ENCODE measurements around the gene TMEM69. TPM values are rescaled to one million over a fixed set of nuclear protein-coding genes. Genes with fewer than 3 reads are reported as not detected.

TMEM69 gene
- total and polyA plus RNA-seq, 2 of the 8 experiments (the other 6 are each of a cell fraction or from before 2014, with no cell fraction given): 39.0 to 123 TPM

DNA sequence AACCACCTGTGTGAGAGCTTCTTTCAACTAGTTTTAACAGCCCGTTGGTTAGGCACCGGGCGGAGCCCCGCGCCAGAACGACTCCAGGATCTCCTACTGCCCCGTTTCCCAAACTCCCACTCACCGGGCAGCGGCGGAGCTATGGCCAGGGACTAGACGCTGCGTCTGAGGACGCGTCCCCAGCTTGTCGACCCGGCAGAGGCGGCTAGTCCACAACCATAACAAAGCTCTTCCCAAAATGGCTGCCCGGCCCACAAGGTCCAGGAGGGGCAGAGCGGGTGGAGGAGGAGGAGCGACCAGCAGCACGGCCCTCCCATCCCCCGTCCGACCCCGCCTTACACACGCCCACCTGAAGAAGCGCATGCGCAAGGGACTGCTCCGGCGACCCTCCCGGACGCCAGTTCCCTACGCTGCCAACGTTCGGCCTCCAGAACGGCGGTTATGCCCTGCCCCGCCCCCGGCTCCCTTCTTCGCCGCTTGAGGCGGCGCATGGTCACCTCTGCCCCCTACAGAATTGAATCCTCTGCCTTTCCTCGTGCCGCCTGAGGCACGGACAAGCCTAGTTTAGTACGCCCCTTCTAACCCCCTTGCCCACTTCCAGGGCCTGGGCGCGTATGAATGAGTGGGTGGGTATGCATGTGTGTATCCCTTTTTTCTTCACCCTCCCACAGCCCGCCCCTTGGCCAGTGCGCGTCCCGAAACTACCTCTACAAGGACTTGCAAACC, 1.5 kb upstream of the TMEM69 start, which contains the start of gene GPBP1L1:
TSS of gene GPBP1L1 (minus strand) at position 246 of the 726 bp plus-strand sequence. CDS start 27,446 bp downstream, outside the sequence.
- ChIA-PET CTCF (ENCODE audit: partially characterized antibody) (interaction anchor here (1.0 kb wide), 1 partner anchor 10 kb away, joined by 3 read pairs; no protein-coding TSS in a partner anchor), POLR2A (ENCODE audit: partially characterized antibody) (interaction anchor here (0.6 to 2.6 kb wide), 35 partner anchors 8 to 559 kb away, joined by 3 to 20 read pairs (median 4); partner anchors contain the start of genes CCDC163, CCDC17, MMACHC and NASP)
- Histone ChIP-seq H3K4me3 (ENCODE audit: extremely low read depth in 1 of 4, insufficient read depth in 2 of 4, low read depth in 3 of 4, low read length in 4 of 4) (peak within 1 kb of the TSS; percentile 96 to 99 (median 98)), H3K36me3 (ENCODE audit: control insufficient read depth in 2 of 4, insufficient read depth in 4 of 4, low read length in 3 of 4) (peaks cover 0 to 9% (median 0%) of the 10 kb centered on the region in 4 experiments; a peak in 2 of 8 replicates), H3K79me2 (ENCODE audit: control insufficient read depth in 1 of 2, insufficient read depth in 2 of 2, low read length in 2 of 2) (peaks cover 18 to 84% of the 10 kb centered on the region in 2 experiments), H3K9me3 (ENCODE audit: insufficient read depth in 2 of 2, low read depth in 1 of 2, low read length in 1 of 2) (no peaks in the 10 kb centered on the region), H3K4ac (replicated peaks; ENCODE audit: insufficient read length, low read depth, low read length) (peak within 1 kb of the TSS; percentile 82), H2BK15ac (ENCODE audit: low read length) (peak within 1 kb of the TSS; percentile 61; the same call in 1 of the 2 replicates), H2BK20ac (ENCODE audit: low read length) (no peak within 1 kb of the TSS), H4K8ac (ENCODE audit: extremely low read depth, insufficient read depth, low read length) (peak within 1 kb of the TSS; percentile 99; the same call in 1 of the 2 replicates), H3K14ac (ENCODE audit: insufficient read length) (no peak within 1 kb of the TSS), H3K23me2 (ENCODE audit: low read depth, low read length) (peaks cover 7% of the 10 kb centered on the region), H4K20me1 (replicated peaks in 1 of 2; ENCODE audit: control insufficient read depth in 1 of 2, insufficient read depth in 2 of 2, low read length in 2 of 2) (peaks cover 2 to 5% of the 10 kb centered on the region in 2 experiments), H2AK5ac (ENCODE audit: low read depth, low read length) (peak within 1 kb of the TSS; percentile 70; the same call in 1 of the 2 replicates), H2BK120ac (replicated peaks; ENCODE audit: low read depth, low read length) (peak within 1 kb of the TSS; percentile 38), H3K27me3 (replicated peaks in 1 of 4; ENCODE audit: control insufficient read depth in 3 of 4, extremely low read depth in 1 of 4, insufficient read depth in 3 of 4, low read length in 3 of 4) (no peaks in the 10 kb centered on the region), H3K79me1 (ENCODE audit: low read depth, low read length) (no peaks in the 10 kb centered on the region), H2AFZ (ENCODE audit: low read length) (peak within 1 kb of the TSS; percentile 58; the same call in 1 of the 2 replicates), H4K5ac (ENCODE audit: insufficient read length, low read depth, low read length) (peak within 1 kb of the TSS; percentile 89), H2BK12ac (ENCODE audit: low read depth, low read length) (peak within 1 kb of the TSS; percentile 89; the same call in 1 of the 2 replicates), H3K4me2 (ENCODE audit: insufficient read depth in 1 of 2, low read depth in 2 of 2, low read length in 2 of 2) (peak within 1 kb of the TSS; percentile 87 to 97), H3K27ac (ENCODE audit: low read depth, low read length) (peak within 1 kb of the TSS; percentile 93), H3K9ac (replicated peaks in 1 of 4; ENCODE audit: extremely low read depth in 1 of 4, low read depth in 3 of 4, low read length in 3 of 4) (peak within 1 kb of the TSS; percentile 91 to 99 (median 98)), H3K18ac (ENCODE audit: extremely low read depth, low read length) (peak within 1 kb of the TSS; percentile 100), H2BK5ac (ENCODE audit: low read depth, low read length) (peak within 1 kb of the TSS; percentile 99), H3K23ac (ENCODE audit: insufficient read length) (no peak within 1 kb of the TSS), H4K91ac (replicated peaks; ENCODE audit: insufficient read length, low read length) (peak within 1 kb of the TSS; percentile 94), H3K4me1 (replicated peaks in 1 of 4; ENCODE audit: control insufficient read depth in 3 of 4, insufficient read depth in 4 of 4, low read length in 3 of 4) (peaks cover 0 to 5% (median under 1%) of the 10 kb centered on the region in 4 experiments; a peak in 5 of 7 replicates), H3K56ac (replicated peaks; ENCODE audit: insufficient read length, low read depth, low read length) (peak within 1 kb of the TSS; percentile 88)
- FAIRE-seq (no peak), DNase-seq (ENCODE audit: low read depth in 1 of 2, low spot score in 2 of 2) (peak; percentile 93 to 98)
- 1% methylated on average over 44 of the region's 52 CpGs; no CpG with 5 or more reads in 1 of the 2 experiments for WGBS, 2 experiments (ENCODE audit: extremely low coverage in 1 of 2, insufficient coverage in 1 of 2, insufficient read length in 1 of 2, insufficient replicate concordance in 2 of 2, low coverage in 1 of 2, low lambda C conversion rate in 2 of 2, missing lambda C conversion rate in 1 of 2)
- TF ChIP-seq TEAD4 (IDR thresholded peaks at IDR 0.05; ENCODE audit: low read depth, low read length) (no peak), NRF1 (IDR thresholded peaks at IDR 0.05; ENCODE audit: low read depth, low read length) (peak; percentile 97), SIN3A (conservative IDR thresholded peaks at IDR 0.05 in 1 of 2, IDR thresholded peaks at IDR 0.05 in 1 of 2; ENCODE audit: low read depth in 1 of 2, low read length in 2 of 2) (0 out of 4 replicates have a peak, but pooled peaks have one; percentile 4 to 35), RBBP5 (IDR thresholded peaks at IDR 0.05; ENCODE audit: borderline replicate concordance, low read depth, low read length) (peak; percentile 78; the same call in 1 of the 2 replicates), POLR2AphosphoS5 (IDR thresholded peaks at IDR 0.05; ENCODE audit: low read depth, low read length) (peak; percentile 94), JUND (IDR thresholded peaks at IDR 0.05; ENCODE audit: low read length) (no peak), NANOG (IDR thresholded peaks at IDR 0.05; ENCODE audit: insufficient read depth, low read depth, low read length, poor library complexity, severe bottlenecking) (no peak)
- TF ChIP-seq, protein P1, sequence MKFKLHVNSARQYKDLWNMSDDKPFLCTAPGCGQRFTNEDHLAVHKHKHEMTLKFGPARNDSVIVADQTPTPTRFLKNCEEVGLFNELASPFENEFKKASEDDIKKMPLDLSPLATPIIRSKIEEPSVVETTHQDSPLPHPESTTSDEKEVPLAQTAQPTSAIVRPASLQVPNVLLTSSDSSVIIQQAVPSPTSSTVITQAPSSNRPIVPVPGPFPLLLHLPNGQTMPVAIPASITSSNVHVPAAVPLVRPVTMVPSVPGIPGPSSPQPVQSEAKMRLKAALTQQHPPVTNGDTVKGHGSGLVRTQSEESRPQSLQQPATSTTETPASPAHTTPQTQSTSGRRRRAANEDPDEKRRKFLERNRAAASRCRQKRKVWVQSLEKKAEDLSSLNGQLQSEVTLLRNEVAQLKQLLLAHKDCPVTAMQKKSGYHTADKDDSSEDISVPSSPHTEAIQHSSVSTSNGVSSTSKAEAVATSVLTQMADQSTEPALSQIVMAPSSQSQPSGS (IDR thresholded peaks at IDR 0.05; ENCODE audit: low read length): no peak
